ENCODE data around the gene MYO7B.

Gene MYO7B

GRCh38 chr2:127535422-127535901, at the start of gene MYO7B:
Gene MYO7B (plus strand): TSS chr2:127535683. CDS start chr2:127559723, 24,040 bp downstream.
- intact Hi-C loops (cut with micrococcal nuclease) = no loop called here
- peaks cover 2% of the 10 kb centered on the region for H3K9me3 Mint-ChIP-seq
- peaks cover 5% of the 10 kb centered on the region for H3K27me3 Mint-ChIP-seq
- no peaks in the 10 kb centered on the region for H3K4me1 Mint-ChIP-seq (ENCODE audit: low read depth)
- no peak within 1 kb of the TSS for H3K27ac Mint-ChIP-seq
- H3K36me3 Mint-ChIP-seq (ENCODE audit: low read depth) = no peaks in the 10 kb centered on the region
- H3K4me3 Mint-ChIP-seq = no peak within 1 kb of the TSS

- intact Hi-C loops (cut with micrococcal nuclease) = no loop called here
- H3K4me3 Mint-ChIP-seq = no peak overlapping the region
- H3K27ac Mint-ChIP-seq = no peak overlapping the region
- peaks cover 99% of the 10 kb centered on the region for H3K36me3 Mint-ChIP-seq (ENCODE audit: low read depth)
- H3K4me1 Mint-ChIP-seq (ENCODE audit: low read depth) = peaks cover 30% of the 10 kb centered on the region
- H3K27me3 Mint-ChIP-seq = no peaks in the 10 kb centered on the region
- no peaks in the 10 kb centered on the region for H3K9me3 Mint-ChIP-seq
Observed at GRCh38 chr2:127485694-127486071, 49.8 kb upstream of the MYO7B start.

GRCh38 chr2:127486247-127487058, 49.0 kb upstream of the MYO7B start:
- H3K4me1 Mint-ChIP-seq (ENCODE audit: low read depth) = peaks cover 30% of the 10 kb centered on the region
- intact Hi-C loops (cut with micrococcal nuclease) = no loop called here
- peaks cover 99% of the 10 kb centered on the region for H3K36me3 Mint-ChIP-seq (ENCODE audit: low read depth)
- no peak overlapping the region for H3K4me3 Mint-ChIP-seq
- H3K27ac Mint-ChIP-seq = peak overlapping the region; percentile 7
- no peaks in the 10 kb centered on the region for H3K27me3 Mint-ChIP-seq
- H3K9me3 Mint-ChIP-seq = no peaks in the 10 kb centered on the region

GRCh38 chr2:127490283-127490682, 45.2 kb upstream of the MYO7B start:
- no peak overlapping the region for H3K27ac Mint-ChIP-seq
- no peaks in the 10 kb centered on the region for H3K9me3 Mint-ChIP-seq
- peaks cover 93% of the 10 kb centered on the region for H3K36me3 Mint-ChIP-seq (ENCODE audit: low read depth)
- H3K4me3 Mint-ChIP-seq = no peak overlapping the region
- H3K4me1 Mint-ChIP-seq (ENCODE audit: low read depth) = peaks cover 21% of the 10 kb centered on the region
- intact Hi-C loops (cut with micrococcal nuclease) = no loop called here
- H3K27me3 Mint-ChIP-seq = no peaks in the 10 kb centered on the region

- Mint-ChIP-seq H3K4me3 (no peak overlapping the region), H3K4me1 (ENCODE audit: low read depth) (peaks cover 5% of the 10 kb centered on the region), H3K36me3 (ENCODE audit: low read depth) (peaks cover 93% of the 10 kb centered on the region), H3K27me3 (no peaks in the 10 kb centered on the region), H3K9me3 (no peaks in the 10 kb centered on the region), H3K27ac (no peak overlapping the region)
- intact Hi-C loops (cut with micrococcal nuclease) = no loop called here
Observed at GRCh38 chr2:127498386-127498785, 37.1 kb upstream of the MYO7B start.

GRCh38 chr2:127503491-127503890, 32.0 kb upstream of the MYO7B start:
- Mint-ChIP-seq H3K9me3 (no peaks in the 10 kb centered on the region), H3K36me3 (ENCODE audit: low read depth) (peaks cover 71% of the 10 kb centered on the region), H3K4me3 (no peak overlapping the region), H3K27me3 (no peaks in the 10 kb centered on the region), H3K4me1 (ENCODE audit: low read depth) (peaks cover 26% of the 10 kb centered on the region), H3K27ac (no peak overlapping the region)
- intact Hi-C loops (cut with micrococcal nuclease) = no loop called here

GRCh38 chr2:127504552-127505430, 30.7 kb upstream of the MYO7B start:
- Mint-ChIP-seq H3K4me3 (no peak overlapping the region), H3K27me3 (no peaks in the 10 kb centered on the region), H3K36me3 (ENCODE audit: low read depth) (peaks cover 58% of the 10 kb centered on the region), H3K27ac (peak overlapping the region; percentile 22), H3K9me3 (no peaks in the 10 kb centered on the region), H3K4me1 (ENCODE audit: low read depth) (peaks cover 37% of the 10 kb centered on the region)
- intact Hi-C loops (cut with micrococcal nuclease) = no loop called here

GRCh38 chr2:127506510-127506909, 29.0 kb upstream of the MYO7B start:
- Mint-ChIP-seq H3K27me3 (no peaks in the 10 kb centered on the region), H3K4me1 (ENCODE audit: low read depth) (peaks cover 43% of the 10 kb centered on the region), H3K4me3 (no peak overlapping the region), H3K27ac (no peak overlapping the region), H3K36me3 (ENCODE audit: low read depth) (peaks cover 50% of the 10 kb centered on the region), H3K9me3 (no peaks in the 10 kb centered on the region)
- intact Hi-C loops (cut with micrococcal nuclease) = no loop called here

- Mint-ChIP-seq H3K36me3 (ENCODE audit: low read depth) (peaks cover 47% of the 10 kb centered on the region), H3K9me3 (no peaks in the 10 kb centered on the region), H3K27ac (no peak overlapping the region), H3K27me3 (no peaks in the 10 kb centered on the region), H3K4me3 (no peak overlapping the region), H3K4me1 (ENCODE audit: low read depth) (peaks cover 49% of the 10 kb centered on the region)
- intact Hi-C loops (cut with micrococcal nuclease) = no loop called here
Observed at GRCh38 chr2:127508023-127508630, 27.4 kb upstream of the MYO7B start.

GRCh38 chr2:127508631-127509034, 26.9 kb upstream of the MYO7B start:
- Mint-ChIP-seq H3K4me1 (ENCODE audit: low read depth) (peaks cover 45% of the 10 kb centered on the region), H3K27me3 (no peaks in the 10 kb centered on the region), H3K36me3 (ENCODE audit: low read depth) (peaks cover 42% of the 10 kb centered on the region), H3K9me3 (no peaks in the 10 kb centered on the region), H3K27ac (peak overlapping the region; percentile 51), H3K4me3 (no peak overlapping the region)
- intact Hi-C loops (cut with micrococcal nuclease) = no loop called here

GRCh38 chr2:127510073-127510472, 25.4 kb upstream of the MYO7B start:
- Mint-ChIP-seq H3K4me3 (no peak overlapping the region), H3K4me1 (ENCODE audit: low read depth) (peaks cover 38% of the 10 kb centered on the region), H3K27ac (no peak overlapping the region), H3K27me3 (no peaks in the 10 kb centered on the region), H3K36me3 (ENCODE audit: low read depth) (peaks cover 42% of the 10 kb centered on the region), H3K9me3 (no peaks in the 10 kb centered on the region)
- intact Hi-C loops (cut with micrococcal nuclease) = no loop called here

GRCh38 chr2:127511090-127511695, 24.3 kb upstream of the MYO7B start:
- H3K4me3 Mint-ChIP-seq = no peak overlapping the region
- peaks cover 48% of the 10 kb centered on the region for H3K36me3 Mint-ChIP-seq (ENCODE audit: low read depth)
- no peaks in the 10 kb centered on the region for H3K27me3 Mint-ChIP-seq
- intact Hi-C loops (cut with micrococcal nuclease) = no loop called here
- H3K27ac Mint-ChIP-seq = no peak overlapping the region
- H3K9me3 Mint-ChIP-seq = no peaks in the 10 kb centered on the region
- H3K4me1 Mint-ChIP-seq (ENCODE audit: low read depth) = peaks cover 43% of the 10 kb centered on the region

GRCh38 chr2:127511917-127512316, 23.6 kb upstream of the MYO7B start:
- Mint-ChIP-seq H3K27ac (no peak overlapping the region), H3K4me3 (no peak overlapping the region), H3K36me3 (ENCODE audit: low read depth) (peaks cover 55% of the 10 kb centered on the region), H3K9me3 (no peaks in the 10 kb centered on the region), H3K27me3 (no peaks in the 10 kb centered on the region), H3K4me1 (ENCODE audit: low read depth) (peaks cover 47% of the 10 kb centered on the region)
- intact Hi-C loops (cut with micrococcal nuclease) = no loop called here
